Mesodermal cell (in vitro differentiated cells): ENCODE results near the gene MTOR.
"Not testable (repeated sequence)": the region's sequence is repeated elsewhere in the genome, so short reads cannot be mapped to it uniquely, and the experiment has no call there.

Experiments
- H3K27ac ChIP-seq: 2 replicates; pipeline ENCODE4 v1.7.0; 2013; ENCODE audit warnings: mild to moderate bottlenecking, low read depth, low read length, moderate library complexity; ENCODE audit not compliant: severe bottlenecking
- H3K36me3 ChIP-seq: 2 replicates; pipeline ENCODE4 v1.7.1; 2013; ENCODE audit warnings: mild to moderate bottlenecking, low read length, moderate library complexity; ENCODE audit not compliant: control insufficient read depth, insufficient read depth
- H3K4me1 ChIP-seq: one replicate; pipeline ENCODE4 v1.7.1; 2013; ENCODE audit warnings: mild to moderate bottlenecking, low read length; ENCODE audit not compliant: insufficient read depth, control insufficient read depth, poor library complexity, severe bottlenecking
- H3K4me3 ChIP-seq: 2 replicates; pipeline ENCODE4 v1.7.0; 2013; ENCODE audit warnings: low read length, control low read depth, mild to moderate bottlenecking; ENCODE audit not compliant: insufficient read depth, poor library complexity, severe bottlenecking; ENCODE audit errors: extremely low read depth
- H3K9me3 ChIP-seq: 2 replicates; pipeline ENCODE4 v1.7.1; 2013; ENCODE audit warnings: mild to moderate bottlenecking, low read length, moderate library complexity; ENCODE audit not compliant: control insufficient read depth
- WGBS, 2 experiments: methylation state at CpG; one replicate each; pipeline ENCODE4 v1.1.5; 2013; ENCODE audit warnings: missing lambda C conversion rate in 2 of 2; ENCODE audit not compliant: insufficient coverage in 2 of 2; 5-methylcytosine and 5-hydroxymethylcytosine counted together

MTOR gene

GRCh38 chr1:11073398-11073797 lies 189.0 kb downstream of the MTOR start:
- not testable (repeated sequence) for H3K9me3 ChIP-seq, H3K27ac ChIP-seq, H3K4me1 ChIP-seq, H3K4me3 ChIP-seq
- WGBS, 2 experiments = 96 to 97% methylated on average over 5 of the region's 7 CpGs
- peaks cover 95% of the 10 kb centered on the region for H3K36me3 ChIP-seq

DNA sequence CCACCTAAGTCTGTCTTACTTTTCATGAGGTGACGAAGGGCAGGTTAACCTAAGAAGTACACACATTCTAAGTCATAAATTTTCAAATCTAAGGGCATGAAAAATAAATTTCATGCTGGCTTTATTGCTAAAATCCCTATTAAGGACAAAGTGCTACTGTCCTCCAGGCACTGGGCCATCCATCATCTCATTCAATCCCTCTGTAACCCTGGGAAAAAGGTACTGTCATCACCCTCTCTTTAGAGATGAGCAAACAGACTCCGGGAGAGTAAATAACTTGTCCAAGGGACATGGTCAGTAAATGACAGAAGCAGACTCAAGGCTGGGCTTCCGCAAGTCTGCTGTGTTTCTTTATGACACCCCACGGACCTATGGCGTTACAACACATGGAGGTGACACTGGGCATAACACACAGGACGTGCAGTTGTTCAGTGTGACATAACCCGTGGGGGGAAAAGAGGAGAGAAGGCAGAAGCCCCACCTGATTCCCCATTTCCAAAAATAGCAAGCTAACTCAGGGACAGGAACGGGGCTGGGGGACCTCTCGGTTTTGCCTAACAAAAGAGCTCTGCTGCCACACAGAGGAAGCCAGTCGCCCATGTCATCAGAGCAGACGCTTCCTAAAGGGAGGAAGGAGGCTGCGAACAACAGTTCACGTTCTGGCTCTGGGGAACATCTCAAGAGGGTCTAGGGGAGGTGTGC lies 190.0 kb downstream of the MTOR start:
- Histone ChIP-seq H3K4me1 (no peaks in the 10 kb centered on the region), H3K9me3 (no peaks in the 10 kb centered on the region), H3K4me3 (no peak overlapping the region), H3K27ac (no peak overlapping the region), H3K36me3 (peaks cover 99% of the 10 kb centered on the region)
- WGBS, 2 experiments = 83 to 84% methylated on average over 11 to 12 of the region's 13 CpGs

DNA sequence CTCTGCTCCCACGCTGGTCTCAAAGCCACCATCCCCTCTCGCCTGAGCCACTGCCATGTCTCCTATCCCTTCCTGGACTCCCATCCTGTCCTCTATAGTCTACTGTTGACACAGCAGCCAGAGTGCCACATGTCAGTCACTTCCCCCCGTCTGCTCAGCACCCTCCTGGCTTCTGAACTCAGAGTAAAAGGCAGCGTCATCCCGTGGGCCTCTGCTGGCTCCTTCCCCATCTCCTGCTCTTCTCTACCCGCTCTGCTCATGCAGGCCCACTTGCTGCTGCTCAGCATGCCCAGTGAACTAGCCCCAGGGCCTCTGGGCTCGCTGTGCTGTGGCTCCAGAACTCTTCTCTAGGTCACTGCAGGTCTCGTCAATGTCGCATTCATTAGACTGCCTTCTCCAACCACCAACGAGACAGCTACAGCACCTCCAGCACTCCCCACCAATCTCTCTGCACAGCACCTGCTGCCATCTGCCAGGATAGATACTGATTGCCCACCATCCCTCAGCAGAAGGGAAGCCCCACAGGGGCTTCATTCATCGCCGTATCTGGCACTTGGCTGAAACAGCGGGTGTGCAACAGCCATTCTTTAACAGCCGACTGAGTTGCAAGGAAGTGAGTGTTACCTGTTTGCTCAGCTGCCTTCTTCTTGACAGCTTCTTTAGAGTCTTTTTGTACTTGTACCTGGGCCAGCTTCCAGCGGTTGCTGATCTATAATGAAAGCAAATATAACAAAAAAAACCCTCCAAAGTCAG lies 190.7 kb downstream of the MTOR start:
- H3K27ac ChIP-seq = no peak overlapping the region
- H3K9me3 ChIP-seq = no peaks in the 10 kb centered on the region
- H3K4me3 ChIP-seq = no peak overlapping the region
- 93 to 94% methylated on average over 10 to 14 of the region's 15 CpGs for WGBS, 2 experiments
- peaks cover 96% of the 10 kb centered on the region for H3K36me3 ChIP-seq
- no peaks in the 10 kb centered on the region for H3K4me1 ChIP-seq

DNA sequence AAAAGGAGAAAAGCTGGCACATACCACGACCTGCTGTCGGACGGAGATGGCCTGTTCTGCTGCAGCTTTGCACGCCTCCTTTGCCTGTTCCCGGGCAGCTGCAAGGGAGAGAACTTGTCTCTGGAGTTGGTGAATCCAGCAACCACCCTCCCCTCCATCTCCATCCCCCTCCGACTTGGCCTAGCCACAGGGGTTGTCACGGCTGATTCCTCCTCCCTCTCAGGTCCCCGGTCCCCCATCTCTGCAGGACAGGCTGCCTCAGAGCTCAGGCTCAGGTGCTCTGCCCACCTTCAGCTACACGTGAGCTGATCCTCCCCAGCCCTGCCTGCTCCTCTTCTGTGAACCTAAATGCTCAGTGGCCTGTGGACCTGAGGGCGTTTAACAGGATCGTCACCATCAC lies 191.5 kb downstream of the MTOR start:
- H3K27ac ChIP-seq = no peak overlapping the region
- no peaks in the 10 kb centered on the region for H3K9me3 ChIP-seq
- no peaks in the 10 kb centered on the region for H3K4me1 ChIP-seq
- peaks cover 96% of the 10 kb centered on the region for H3K36me3 ChIP-seq
- WGBS, 2 experiments = 97 to 98% methylated on average over 5 to 6 of the region's 11 CpGs
- no peak overlapping the region for H3K4me3 ChIP-seq

DNA sequence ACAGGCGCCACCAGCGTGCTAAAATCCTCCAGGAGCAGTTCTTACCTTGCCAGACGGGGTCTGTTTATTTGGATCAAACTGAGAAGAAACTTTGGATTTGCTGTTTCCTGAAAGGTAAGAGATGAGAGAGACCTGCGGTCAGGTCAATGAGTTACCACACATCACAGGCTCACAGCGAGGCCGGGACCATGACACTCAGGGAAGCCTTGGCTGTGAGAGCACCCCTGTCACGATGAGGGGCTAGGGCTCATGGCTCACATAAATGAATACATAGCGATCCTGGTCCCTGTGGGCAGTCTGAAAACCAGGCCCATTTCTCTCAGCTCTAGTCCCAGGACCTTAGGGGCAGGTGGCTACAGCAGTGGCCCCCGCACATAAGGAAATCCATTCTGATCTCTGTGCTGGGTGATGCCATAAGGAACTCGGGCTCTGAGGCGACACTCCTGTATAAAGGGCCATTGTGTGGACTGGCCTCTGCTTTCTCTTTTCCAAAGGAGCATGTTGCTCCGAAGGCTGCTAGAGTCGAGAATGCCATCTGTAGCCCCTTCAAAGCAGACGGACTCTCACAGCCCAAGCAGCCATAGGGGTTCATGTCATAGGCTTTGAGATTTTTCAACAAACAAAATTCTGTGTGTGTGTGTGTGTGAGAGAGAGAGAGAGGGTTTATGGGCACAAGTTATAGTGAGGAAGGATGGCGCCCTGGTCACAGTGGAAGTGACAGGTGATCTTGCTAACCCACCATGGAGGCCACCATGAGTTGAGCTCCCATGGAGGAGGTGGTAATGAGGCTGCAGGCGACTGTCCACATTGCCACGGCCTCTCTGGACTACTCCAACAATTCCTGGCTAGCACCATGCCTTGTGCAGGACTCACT lies 193.5 kb downstream of the MTOR start:
- no peak overlapping the region for H3K4me3 ChIP-seq
- WGBS, 2 experiments = 96% methylated on average over 14 to 17 of the region's 17 CpGs
- H3K4me1 ChIP-seq = no peaks in the 10 kb centered on the region
- H3K36me3 ChIP-seq = peaks cover 91% of the 10 kb centered on the region
- no peaks in the 10 kb centered on the region for H3K9me3 ChIP-seq
- no peak overlapping the region for H3K27ac ChIP-seq

- H3K4me1 ChIP-seq = no peaks in the 10 kb centered on the region
- peaks cover 91% of the 10 kb centered on the region for H3K36me3 ChIP-seq
- 95 to 98% methylated on average over 13 to 18 of the region's 18 CpGs for WGBS, 2 experiments
- no peak overlapping the region for H3K4me3 ChIP-seq
- H3K9me3 ChIP-seq = no peaks in the 10 kb centered on the region
- no peak overlapping the region for H3K27ac ChIP-seq
These were observed 194.4 kb downstream of the MTOR start for GRCh38 chr1:11067716-11068599.

DNA sequence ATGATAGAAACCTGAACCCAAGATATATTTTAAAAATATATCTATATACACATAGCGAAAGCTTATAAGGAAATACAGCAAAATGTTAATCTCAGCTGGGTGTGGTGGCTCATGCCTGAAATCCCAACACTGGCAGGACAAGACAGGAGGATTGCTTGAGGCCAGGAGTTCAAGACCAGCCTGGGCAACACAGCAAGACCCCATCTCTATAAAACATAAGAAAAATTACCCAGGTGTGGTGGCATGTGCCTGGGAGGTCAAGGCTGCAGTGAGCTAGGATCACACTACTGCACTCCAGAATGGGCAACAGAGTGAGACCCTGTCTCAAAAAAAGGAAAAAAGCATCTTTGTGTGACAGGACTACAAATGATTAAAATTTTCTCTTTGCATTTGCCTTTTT lies 196.6 kb downstream of the MTOR start:
- Histone ChIP-seq H3K4me3 (no peak overlapping the region), H3K36me3 (peaks cover 72% of the 10 kb centered on the region), H3K27ac (no peak overlapping the region), H3K9me3 (no peaks in the 10 kb centered on the region), H3K4me1 (peaks cover 6% of the 10 kb centered on the region)
- WGBS, 2 experiments = no CpG with 5 or more reads among the region's 1 CpG

DNA sequence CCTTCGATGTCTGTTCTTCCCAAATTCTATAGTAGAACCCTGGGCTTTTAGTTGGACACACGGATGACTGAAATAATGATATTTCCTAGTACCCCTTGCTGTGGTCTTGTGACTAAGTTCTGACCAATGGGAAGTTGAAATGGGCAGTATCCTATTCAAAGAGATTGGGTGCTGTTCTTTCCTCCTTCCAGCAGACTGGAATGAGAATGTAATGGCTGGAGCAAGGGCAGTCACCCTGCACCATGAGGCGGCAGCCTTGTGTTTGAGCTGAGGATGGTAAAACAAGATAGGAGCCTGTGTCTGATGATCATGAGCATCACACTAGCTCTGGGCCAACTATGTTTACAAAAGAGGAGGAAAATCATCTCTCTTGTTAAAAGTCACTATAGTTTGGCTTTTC lies 197.4 kb downstream of the MTOR start:
- Histone ChIP-seq H3K4me3 (no peak overlapping the region), H3K36me3 (peaks cover 64% of the 10 kb centered on the region), H3K4me1 (peaks cover 6% of the 10 kb centered on the region), H3K9me3 (no peaks in the 10 kb centered on the region), H3K27ac (no peak overlapping the region)
- 94 to 100% methylated on average over 2 to 3 of the region's 3 CpGs for WGBS, 2 experiments

DNA sequence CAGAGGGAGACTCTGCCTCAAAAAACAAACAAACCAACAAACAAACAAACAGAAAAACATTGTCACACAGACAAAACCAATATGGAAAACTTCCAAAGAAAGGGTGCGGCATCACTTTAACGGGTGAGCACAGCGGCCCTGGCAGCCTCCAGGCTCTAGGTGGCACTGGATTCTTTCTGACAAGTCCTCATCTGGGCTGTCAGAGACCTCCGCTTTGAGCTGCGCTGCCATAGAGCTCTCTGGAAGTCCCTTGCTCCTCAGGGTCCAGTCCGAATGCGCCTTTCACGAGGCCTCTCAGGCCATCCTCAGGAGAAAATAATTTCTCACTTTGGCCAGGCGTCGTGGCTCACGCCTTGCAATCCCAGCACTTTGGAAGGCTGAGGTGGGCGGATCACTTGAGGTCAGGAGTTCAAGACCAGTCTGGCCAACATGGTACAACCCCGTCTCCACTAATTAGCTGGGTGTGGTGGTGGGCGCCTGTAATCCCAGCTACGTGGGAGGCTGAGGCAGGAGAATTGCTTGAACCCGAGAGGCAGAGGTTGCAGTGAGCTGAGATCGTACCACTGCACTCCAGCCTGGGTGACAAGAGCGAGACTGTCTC lies 198.3 kb downstream of the MTOR start:
- not testable (repeated sequence) for H3K9me3 ChIP-seq, H3K4me1 ChIP-seq, H3K27ac ChIP-seq, H3K4me3 ChIP-seq
- 93% methylated on average over 16 of the region's 18 CpGs for WGBS, 2 experiments
- peaks cover 55% of the 10 kb centered on the region for H3K36me3 ChIP-seq

DNA sequence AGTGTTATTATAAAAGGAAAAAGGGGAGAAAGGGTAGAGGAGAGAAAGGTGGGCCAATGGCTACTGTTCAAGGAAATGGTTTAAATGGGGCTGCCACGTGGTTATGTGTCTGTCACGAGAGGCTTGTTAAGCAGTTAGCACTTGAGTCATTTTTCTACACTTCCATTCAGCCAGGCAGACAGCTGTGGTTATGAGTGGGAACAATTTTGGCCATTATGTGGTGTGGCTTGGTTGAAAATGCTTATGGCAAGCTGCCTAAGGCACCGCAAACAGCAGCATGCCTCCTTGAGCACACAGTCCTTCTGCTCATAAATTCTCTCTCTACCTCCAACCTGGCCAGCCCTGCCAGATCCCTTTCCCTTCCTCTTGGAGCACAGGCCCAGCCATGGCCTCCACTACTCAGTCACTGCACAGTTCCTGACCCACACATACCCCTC lies 199.4 kb downstream of the MTOR start:
- WGBS, 2 experiments = 88 to 100% methylated on average over 1 to 3 of the region's 3 CpGs
- H3K4me1 ChIP-seq = peaks cover 14% of the 10 kb centered on the region
- H3K4me3 ChIP-seq = no peak overlapping the region
- H3K36me3 ChIP-seq = peaks cover 49% of the 10 kb centered on the region
- H3K9me3 ChIP-seq = no peaks in the 10 kb centered on the region
- H3K27ac ChIP-seq = no peak overlapping the region
